GM12878 (cell line): ENCODE data around the gene SURF6.

Experiments used
- CEBPZ ChIP-seq: fragments of 150-350 bp; IDR thresholded peaks from 2 replicates; pipeline ENCODE4 v1.6.1; 2016; ENCODE audit warnings: low read depth, low read length
- CTCF ChIP-seq, 3 experiments: IDR thresholded peaks in 2 of 3; conservative IDR thresholded peaks in 1 of 3; 2 replicates each; pipeline ENCODE4 v1.5.1; 2011; ENCODE audit warnings: low read depth in 3 of 3, low read length in 3 of 3, mild to moderate bottlenecking in 3 of 3, control low read depth in 2 of 3, moderate library complexity in 2 of 3, inconsistent platforms in 1 of 3, mixed read lengths in 1 of 3; ENCODE audit not compliant: control insufficient read depth in 2 of 3, insufficient read depth in 1 of 3; ENCODE audit errors: extremely low read depth in 1 of 3
- MEF2B ChIP-seq: fragments of 450-650 bp; IDR thresholded peaks from 2 replicates; pipeline ENCODE4 v1.6.1; 2018; ENCODE audit warnings: mild to moderate bottlenecking, moderate library complexity; ENCODE audit not compliant: partially characterized antibody, poor library complexity, severe bottlenecking
- POLR2A ChIP-seq: IDR thresholded peaks from 2 replicates; pipeline ENCODE4 v1.6.1; 2011; ENCODE audit warnings: low read depth, mild to moderate bottlenecking, low read length
- TAF1 ChIP-seq: IDR thresholded peaks from 2 replicates; pipeline ENCODE4 v1.6.1; 2011; ENCODE audit warnings: mild to moderate bottlenecking, low read depth, low read length, borderline replicate concordance
- TF ChIP-seq, protein P1 (sequence below): IDR thresholded peaks from 2 replicates; pipeline ENCODE4 v1.6.1; 2012; ENCODE audit warnings: low read depth, low read length, improper control_type of control experiment

- TF ChIP-seq CTCF (IDR thresholded peaks at IDR 0.05 in 2 of 3, conservative IDR thresholded peaks at IDR 0.05 in 1 of 3; ENCODE audit: control insufficient read depth in 2 of 3, extremely low read depth in 1 of 3, insufficient read depth in 1 of 3, low read depth in 3 of 3, low read length in 3 of 3) (0 out of 6 replicates have a peak, but pooled peaks of 1 of the 3 experiments have one; percentile 2), TAF1 (no peak), MEF2B (no peak), CEBPZ (no peak), POLR2A (no peak)
- TF ChIP-seq, protein P1, sequence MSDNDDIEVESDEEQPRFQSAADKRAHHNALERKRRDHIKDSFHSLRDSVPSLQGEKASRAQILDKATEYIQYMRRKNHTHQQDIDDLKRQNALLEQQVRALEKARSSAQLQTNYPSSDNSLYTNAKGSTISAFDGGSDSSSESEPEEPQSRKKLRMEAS = no peak
Observed at GRCh38 chr9:133320421-133320881, 15.5 kb downstream of the SURF6 start.
